IPS-18c (cell line): Measurements from ENCODE around the gene IRS2.

Source experiments
- H3K4me3 ChIP-seq: 2 replicates; pipeline ENCODE4 v1.7.0; 2013; ENCODE audit warnings: low read depth, mild to moderate bottlenecking, low read length, moderate library complexity; ENCODE audit not compliant: insufficient read depth
- H3K9me3 ChIP-seq: one replicate; pipeline ENCODE4 v1.6.1; 2013; ENCODE audit warnings: mild to moderate bottlenecking, low read length, moderate library complexity; ENCODE audit not compliant: control insufficient read depth, insufficient read depth

The IRS2 gene

GRCh38 chr13:109707044-109707741, 79.2 kb downstream of the IRS2 start:
- H3K4me3 ChIP-seq: no peak overlapping the region
- H3K9me3 ChIP-seq: no peaks in the 10 kb centered on the region

GRCh38 chr13:109706015-109706715, 80.2 kb downstream of the IRS2 start:
- H3K9me3 ChIP-seq: no peaks in the 10 kb centered on the region
- no peak overlapping the region for H3K4me3 ChIP-seq

GRCh38 chr13:109704771-109705635, 81.4 kb downstream of the IRS2 start:
- no peak overlapping the region for H3K4me3 ChIP-seq
- no peaks in the 10 kb centered on the region for H3K9me3 ChIP-seq

- Histone ChIP-seq H3K4me3 (no peak overlapping the region), H3K9me3 (no peaks in the 10 kb centered on the region)
These were observed 83.1 kb downstream of the IRS2 start for GRCh38 chr13:109703250-109703649.
